ENCODE measurements around the gene DIPK1C. TPM values are rescaled to one million over a fixed set of nuclear protein-coding genes. Genes with fewer than 3 reads are reported as not detected.

The DIPK1C gene
- not detected in 5 replicates for total RNA-seq (2022; extraction: Qiagen RNA extraction; ENCODE audit: low read depth)

DNA sequence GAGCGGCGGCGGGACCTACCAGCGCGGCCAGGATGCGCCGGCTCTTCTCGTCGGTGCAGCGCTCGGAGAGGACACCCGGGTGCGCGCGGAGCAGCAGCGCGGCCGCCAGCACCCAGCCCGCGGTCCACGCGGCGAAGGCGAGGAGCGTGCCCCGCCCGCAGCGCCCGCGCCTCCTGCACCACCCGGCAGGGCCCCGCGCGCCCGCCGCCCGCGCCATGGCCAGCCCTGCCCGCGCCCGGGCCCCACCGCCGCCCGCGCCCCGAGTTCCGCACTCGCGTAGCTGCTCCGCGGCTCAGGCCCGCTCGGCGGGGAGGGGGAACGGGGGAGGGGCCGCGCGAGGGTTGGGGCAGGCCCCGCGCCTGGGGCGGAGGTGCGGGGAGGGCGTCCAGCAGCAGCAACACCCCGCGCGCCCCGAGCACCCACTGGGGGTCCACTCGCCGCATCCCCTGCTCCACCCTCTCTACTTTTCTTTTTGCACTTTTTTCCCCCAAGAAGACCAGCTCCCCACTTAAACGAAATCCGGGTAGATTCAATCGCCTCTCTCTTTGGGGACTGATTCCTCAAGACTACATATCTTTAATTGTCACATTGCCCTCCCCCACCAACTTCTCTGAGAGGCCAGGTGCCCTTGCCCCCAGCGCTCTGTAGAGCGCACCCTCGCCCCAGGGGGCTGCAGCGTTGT lies at the start of gene DIPK1C:
TSS of gene DIPK1C (minus strand) at position 266 of the 682 bp plus-strand sequence. CDS start at position 217, 49 bp downstream.

DNA sequence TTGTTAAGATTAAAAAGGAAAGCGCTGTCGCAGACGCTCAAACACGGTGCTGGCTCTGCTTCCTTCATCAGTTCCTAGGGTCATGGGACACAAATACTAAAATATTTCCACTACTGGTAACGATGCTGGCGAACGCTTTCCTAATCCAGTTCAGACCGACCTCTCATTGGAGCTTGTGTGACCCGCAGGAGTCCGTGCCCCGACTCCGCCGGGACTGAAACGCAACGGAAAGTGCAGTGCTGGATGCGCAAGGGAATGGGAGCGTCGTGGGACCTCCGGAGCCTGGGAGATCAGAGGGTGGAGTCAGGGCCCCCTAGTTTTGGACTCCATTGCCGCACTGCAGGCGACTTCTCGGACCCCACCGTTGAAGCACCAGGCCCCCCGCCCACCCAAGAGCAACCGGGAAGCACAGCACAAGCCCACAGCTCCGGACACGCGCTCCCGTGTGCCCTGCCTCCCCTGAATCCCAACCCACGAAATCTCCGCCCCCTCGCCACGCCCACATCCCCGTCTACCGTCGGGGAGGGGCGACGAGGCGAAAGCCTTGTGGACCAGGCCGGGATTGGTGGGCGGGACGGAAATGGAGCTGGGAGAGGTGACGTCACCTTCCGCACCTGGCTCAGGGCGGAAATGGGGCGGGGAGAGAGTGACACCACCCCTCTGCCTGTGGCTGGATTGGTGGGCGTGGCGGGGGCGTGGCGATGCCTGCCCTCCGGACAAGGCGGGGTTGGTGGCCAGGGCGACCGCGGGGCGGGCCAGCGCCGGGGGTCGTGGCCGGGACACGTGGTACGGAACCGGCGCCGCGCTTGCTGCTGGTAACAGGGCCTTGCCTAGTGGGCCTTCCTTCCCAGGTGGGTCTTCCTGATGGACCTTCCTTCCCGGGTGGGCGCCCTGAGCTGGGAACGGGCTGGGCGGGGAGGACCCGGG lies 38.7 kb upstream of the DIPK1C start, which contains the start of gene CNDP2:
TSS of gene CNDP2 (plus strand) at position 783 of the 927 bp plus-strand sequence. CDS start 3,611 bp downstream, outside the sequence.

Other genes with a start within 250 kb of the DIPK1C start
- gene CYB5A, start 165.3 kb downstream of the DIPK1C start, total RNA-seq (2022; extraction: Qiagen RNA extraction; ENCODE audit: low read depth) = 120 to 171 TPM (median 127 TPM) in 5 replicates
- gene C18orf63, start 141.5 kb downstream of the DIPK1C start, total RNA-seq (2022; extraction: Qiagen RNA extraction; ENCODE audit: low read depth) = not detected in 5 replicates
- gene CNDP2, start 39.1 kb upstream of the DIPK1C start, total RNA-seq (2022; extraction: Qiagen RNA extraction; ENCODE audit: low read depth) = 78.8 to 89.5 TPM (median 80.2 TPM) in 5 replicates
- gene CNDP1, start 77.2 kb upstream of the DIPK1C start, total RNA-seq (2022; extraction: Qiagen RNA extraction; ENCODE audit: low read depth) = not detected in 5 replicates
- 2.4 to 3.7 TPM (median 2.8 TPM) in 5 replicates for gene ZNF407, start 140.6 kb upstream of the DIPK1C start, total RNA-seq (2022; extraction: Qiagen RNA extraction; ENCODE audit: low read depth)

Measured in A549 treated with ZK216348 at 1 μM for 4 hours (cell line).